ENCODE data around the gene C1orf167. TPM values are rescaled to one million over a fixed set of nuclear protein-coding genes. Genes with fewer than 3 reads are reported as not detected.

C1orf167 gene
- polyA plus RNA-seq, 1 of the 3 experiments (the other 2 are of a cell fraction): 0.10 TPM

- Histone ChIP-seq H3F3A (replicated peaks; ENCODE audit: insufficient read depth) (no peaks in the 10 kb centered on the region), H3K9ac (no peak overlapping the region), H2AFZ (ENCODE audit: low read depth) (no peak overlapping the region), H3K36me3 (replicated peaks in 1 of 2; ENCODE audit: control insufficient read depth in 1 of 2, insufficient read depth in 2 of 2, low read length in 1 of 2) (no peaks in the 10 kb centered on the region), H3K4me3 (ENCODE audit: low read depth in 2 of 2, low read length in 1 of 2) (no peak overlapping the region), H3K4me1 (ENCODE audit: control insufficient read depth in 1 of 2, insufficient read depth in 2 of 2, low read depth in 1 of 2, low read length in 1 of 2) (peaks cover 0 to 10% of the 10 kb centered on the region in 2 experiments; a peak in 1 of 4 replicates), H3K9me3 (no peaks in the 10 kb centered on the region), H3K79me2 (ENCODE audit: insufficient read depth) (no peaks in the 10 kb centered on the region), H3K9me2 (no peaks in the 10 kb centered on the region), H3K27ac (ENCODE audit: low read depth in 2 of 2, low read length in 1 of 2) (no peak overlapping the region), H3K27me3 (ENCODE audit: insufficient read depth) (no peaks in the 10 kb centered on the region), H3K4me2 (no peak overlapping the region), H4K20me1 (ENCODE audit: insufficient read depth) (no peaks in the 10 kb centered on the region)
- ChIA-PET POLR2A (no interaction called here), CTCF (no interaction called here)
- no peak for DNase-seq
- 88% methylated on average over 4 of the region's 4 CpGs for WGBS (ENCODE audit: low lambda C conversion rate)
- no peak for TF ChIP-seq JUND (IDR thresholded peaks at IDR 0.05)
- TF ChIP-seq GATA2 (CRISPR knock-in tag; IDR thresholded peaks at IDR 0.05): no peak
- TF ChIP-seq TCF12 (IDR thresholded peaks at IDR 0.05): no peak
- no peak for TF ChIP-seq SIN3A (IDR thresholded peaks at IDR 0.05; ENCODE audit: borderline replicate concordance, low read depth, low read length)
- no peak for TF ChIP-seq EP300 (IDR thresholded peaks at IDR 0.05; ENCODE audit: borderline replicate concordance in 1 of 2, low read depth in 1 of 2, low read length in 1 of 2)
- TF ChIP-seq MAX (IDR thresholded peaks at IDR 0.05; ENCODE audit: low read depth): no peak
- no peak for TF ChIP-seq POLR2AphosphoS5 (IDR thresholded peaks at IDR 0.05; ENCODE audit: low read depth, low read length)
- no peak for TF ChIP-seq RXRA (IDR thresholded peaks at IDR 0.05; ENCODE audit: borderline replicate concordance, low read depth)
Observed at GRCh38 chr1:11769274-11769673, 7.3 kb downstream of the C1orf167 start.

- Histone ChIP-seq H3K36me3 (replicated peaks in 1 of 2; ENCODE audit: control insufficient read depth in 1 of 2, insufficient read depth in 2 of 2, low read length in 1 of 2) (no peaks in the 10 kb centered on the region), H3K9me2 (no peaks in the 10 kb centered on the region), H3K27ac (ENCODE audit: low read depth in 2 of 2, low read length in 1 of 2) (no peak overlapping the region), H3K4me1 (ENCODE audit: control insufficient read depth in 1 of 2, insufficient read depth in 2 of 2, low read depth in 1 of 2, low read length in 1 of 2) (peaks cover 0 to 6% of the 10 kb centered on the region in 2 experiments; a peak in 1 of 4 replicates), H3K9ac (no peak overlapping the region), H3K27me3 (ENCODE audit: insufficient read depth) (no peaks in the 10 kb centered on the region), H2AFZ (ENCODE audit: low read depth) (no peak overlapping the region), H3F3A (replicated peaks; ENCODE audit: insufficient read depth) (no peaks in the 10 kb centered on the region), H3K4me2 (no peak overlapping the region), H4K20me1 (ENCODE audit: insufficient read depth) (no peaks in the 10 kb centered on the region), H3K79me2 (ENCODE audit: insufficient read depth) (no peaks in the 10 kb centered on the region), H3K4me3 (ENCODE audit: low read depth in 2 of 2, low read length in 1 of 2) (no peak overlapping the region), H3K9me3 (no peaks in the 10 kb centered on the region)
- ChIA-PET CTCF (no interaction called here), POLR2A (no interaction called here)
- TF ChIP-seq CHD2 (IDR thresholded peaks at IDR 0.05; ENCODE audit: low read length, partially characterized antibody) (no peak), ELF1 (IDR thresholded peaks at IDR 0.05) (no peak), NFIC (IDR thresholded peaks at IDR 0.05; ENCODE audit: borderline replicate concordance) (no peak), USF1 (IDR thresholded peaks at IDR 0.05; ENCODE audit: borderline replicate concordance, low read depth) (no peak), POLR2AphosphoS5 (IDR thresholded peaks at IDR 0.05; ENCODE audit: low read depth, low read length) (no peak), EP300 (IDR thresholded peaks at IDR 0.05; ENCODE audit: borderline replicate concordance in 1 of 2, low read depth in 1 of 2, low read length in 1 of 2) (no peak), SMC3 (IDR thresholded peaks at IDR 0.05; ENCODE audit: low read depth, low read length) (no peak), TAF1 (IDR thresholded peaks at IDR 0.05; ENCODE audit: borderline replicate concordance, low read depth, low read length) (no peak), RXRA (IDR thresholded peaks at IDR 0.05; ENCODE audit: borderline replicate concordance, low read depth) (no peak), TCF12 (IDR thresholded peaks at IDR 0.05) (no peak), RAD21 (IDR thresholded peaks at IDR 0.05; ENCODE audit: low read length) (no peak), EZH2phosphoT487 (IDR thresholded peaks at IDR 0.05; ENCODE audit: borderline replicate concordance, low read depth) (no peak), MXI1 (IDR thresholded peaks at IDR 0.05; ENCODE audit: low read depth, low read length) (no peak), MEF2A (IDR thresholded peaks at IDR 0.05; ENCODE audit: borderline replicate concordance, low read depth) (no peak), RFX5 (IDR thresholded peaks at IDR 0.05; ENCODE audit: low read length) (no peak), NRF1 (IDR thresholded peaks at IDR 0.05; ENCODE audit: low read depth, low read length) (no peak), TEAD4 (IDR thresholded peaks at IDR 0.05; ENCODE audit: borderline replicate concordance, insufficient read depth) (no peak), GATA2 (CRISPR knock-in tag; IDR thresholded peaks at IDR 0.05) (no peak)
- DNase-seq: no peak
Observed at GRCh38 chr1:11770011-11770410, 8.0 kb downstream of the C1orf167 start.

Data from SK-N-SH (cell line).